NCI-H510A (cell line): ENCODE measurements around the gene GIPR.
A peak's percentile ranks its signal among the peaks of the same experiment; 100 is the strongest.

Experiments used
- DNase-seq: peaks from one replicate; lab custom pipeline; 2025; lab: John Stamatoyannopoulos, UW

The GIPR gene

DNA sequence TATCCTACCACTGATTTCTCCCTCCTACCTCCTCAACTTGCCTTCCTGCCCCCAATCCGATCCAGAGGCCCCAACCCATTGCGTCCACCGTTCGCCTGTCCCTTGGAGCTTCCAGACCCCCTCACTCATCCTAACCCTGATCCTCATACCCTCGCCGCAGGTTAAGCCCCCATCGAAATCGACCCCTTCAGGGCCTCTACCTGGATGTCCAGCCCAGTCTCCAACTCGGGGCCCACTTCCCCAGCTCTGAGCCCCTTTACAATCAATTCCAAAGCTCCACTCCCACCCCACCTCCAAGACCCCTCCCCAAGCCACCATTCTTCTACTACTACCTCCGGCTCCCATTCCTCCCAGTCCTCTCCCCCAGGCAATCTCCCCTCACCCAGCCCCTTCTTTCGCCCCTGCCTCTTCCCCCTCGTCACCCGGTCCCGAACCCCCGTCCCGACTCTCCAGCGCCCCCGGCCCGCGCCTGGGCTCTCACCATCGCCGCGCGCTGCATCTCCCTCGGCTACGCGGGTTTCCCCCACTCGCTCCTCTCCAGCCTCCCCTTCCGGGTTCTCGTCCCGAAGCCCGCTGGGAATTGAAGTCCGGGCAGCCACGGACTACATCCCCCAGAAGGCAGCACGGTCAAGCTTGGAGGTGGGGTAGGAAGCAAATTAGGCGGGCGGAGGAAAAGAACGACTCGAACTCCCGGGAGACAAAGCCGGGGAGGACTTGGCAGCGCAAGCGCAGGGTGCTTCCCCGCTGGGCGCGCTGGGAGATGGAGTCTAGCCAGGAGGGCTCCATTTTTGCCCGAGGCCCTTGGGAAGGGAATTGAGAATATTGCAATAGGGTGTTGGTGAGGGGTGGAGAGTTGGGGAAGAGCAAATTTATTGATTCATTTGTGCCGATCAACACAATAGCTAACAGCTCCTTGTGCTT lies 62.6 kb downstream of the GIPR start, which contains the start of gene FBXO46:
TSS of gene FBXO46 (minus strand) at position 529 of the 921 bp plus-strand sequence. CDS start 17,401 bp downstream, outside the sequence.
- DNase-seq, result peak; percentile 99
